Ammon's horn (tissue), 1 donor: ENCODE data around the gene C1orf210.

ENCODE experiments used
- DNase-seq: peaks from one replicate; pipeline ENCODE4 v3.0.0-alpha.2; 2016; ENCODE audit warnings: low spot score

Gene C1orf210

DNA sequence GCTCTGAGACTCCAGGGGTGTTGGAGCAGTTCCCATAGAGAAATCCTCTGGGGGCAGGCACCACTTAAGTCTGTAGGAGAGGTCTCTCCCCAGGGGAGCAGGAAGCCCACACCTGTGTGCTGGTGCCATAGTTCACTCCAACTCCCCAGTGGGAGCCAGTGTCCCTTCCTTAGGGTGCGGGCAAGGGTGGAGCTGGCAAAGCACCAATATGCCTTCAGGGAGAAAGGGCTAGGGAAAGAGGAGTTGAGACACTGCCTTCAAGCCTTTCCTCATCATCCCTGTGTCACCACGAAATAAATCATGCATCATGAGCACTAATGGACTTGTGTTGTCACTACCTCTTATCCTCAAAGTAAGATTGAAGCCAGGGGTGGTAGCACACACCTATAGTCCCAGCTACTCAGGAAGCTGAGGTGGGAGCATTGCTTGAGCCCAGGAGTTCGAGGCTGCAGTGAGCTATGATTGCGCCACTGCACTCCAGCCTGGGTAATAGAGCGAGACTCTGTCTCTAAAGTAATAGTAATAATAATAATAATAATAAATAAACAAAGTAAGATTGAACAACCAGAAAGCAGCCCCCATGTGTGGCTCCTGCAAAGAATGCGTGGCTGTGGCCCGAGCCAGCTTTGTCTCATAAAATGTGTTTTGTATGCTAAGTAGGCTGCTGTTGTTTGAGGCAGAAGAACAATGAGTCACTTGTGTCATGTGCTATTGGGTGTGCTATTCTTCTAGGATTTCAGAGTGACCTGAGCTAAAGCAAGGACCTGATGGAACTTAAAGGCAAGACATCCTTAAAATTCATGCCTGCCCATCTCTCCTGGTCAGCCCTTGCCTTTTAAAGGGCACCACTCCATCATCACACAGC, 8.7 kb upstream of the C1orf210 start:
- DNase-seq = peak; percentile 91

GRCh38 chr1:43293176-43293575, 7.8 kb upstream of the C1orf210 start:
- no peak for DNase-seq

- DNase-seq = no peak
Measured at GRCh38 chr1:43292679-43293078, 7.3 kb upstream of the C1orf210 start.

DNA sequence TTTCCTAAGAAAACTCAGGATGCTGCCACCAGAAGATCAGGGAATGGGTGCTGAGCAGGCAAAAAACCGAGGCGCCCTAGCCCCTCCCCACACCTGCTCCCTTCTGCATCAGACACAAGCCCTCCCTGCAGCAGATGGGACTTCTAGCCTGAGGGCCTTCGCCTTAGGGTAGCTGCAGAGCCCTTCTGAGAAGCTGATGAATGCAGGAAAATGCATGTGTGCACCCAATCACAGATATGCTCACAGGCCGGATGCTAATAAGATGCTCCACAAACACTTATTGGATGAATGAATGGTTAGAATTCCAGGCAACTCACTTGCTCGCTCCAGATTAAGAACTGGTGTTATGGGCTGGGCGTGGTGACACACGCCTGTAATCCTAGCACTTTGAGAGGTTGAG, 6.8 kb upstream of the C1orf210 start:
- DNase-seq = no peak

DNA sequence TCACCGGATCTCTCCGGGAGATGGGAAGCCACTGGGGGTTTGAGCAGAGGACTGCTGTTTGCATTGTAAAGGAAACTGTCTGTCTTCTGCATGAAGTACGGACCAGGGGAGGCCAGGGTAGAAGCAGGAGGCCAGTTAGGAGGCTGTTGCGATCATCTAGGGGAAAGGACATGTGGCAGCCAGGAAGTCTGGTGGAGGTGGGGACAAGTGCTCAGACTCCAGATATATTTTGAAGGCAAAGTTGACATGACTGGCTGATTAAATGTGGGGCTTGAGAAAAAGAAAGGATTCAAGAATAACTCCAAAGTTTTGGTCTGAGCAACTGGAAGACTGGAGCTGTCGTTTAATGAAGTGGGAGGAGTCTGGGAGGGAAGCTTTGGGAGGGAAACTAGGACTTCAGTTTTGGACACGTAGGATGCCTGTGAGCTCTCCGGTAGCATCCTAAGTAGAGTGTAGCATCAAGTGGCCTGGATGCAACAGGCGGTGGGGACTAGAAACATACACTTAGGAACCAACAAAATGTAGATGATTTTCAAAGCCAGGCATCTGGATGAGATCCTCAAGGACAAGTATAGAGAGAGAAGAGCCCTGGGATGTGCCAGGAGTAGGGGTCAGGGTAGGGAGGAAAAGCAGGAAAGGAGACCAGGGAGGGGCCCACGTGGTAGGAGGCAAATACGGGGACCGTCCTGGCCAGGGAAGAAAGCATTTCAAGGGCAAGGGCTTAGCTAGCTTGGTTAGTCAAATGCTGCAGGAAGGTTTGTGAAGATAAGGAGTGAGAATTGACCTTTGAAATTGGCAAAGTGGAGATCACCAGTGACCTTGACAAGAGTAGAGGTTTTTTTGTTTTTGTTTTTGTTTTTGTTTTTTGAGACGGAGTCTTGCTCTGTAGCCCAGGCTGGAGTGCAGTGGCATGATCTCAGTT, 3.7 kb upstream of the C1orf210 start:
- no peak for DNase-seq

DNA sequence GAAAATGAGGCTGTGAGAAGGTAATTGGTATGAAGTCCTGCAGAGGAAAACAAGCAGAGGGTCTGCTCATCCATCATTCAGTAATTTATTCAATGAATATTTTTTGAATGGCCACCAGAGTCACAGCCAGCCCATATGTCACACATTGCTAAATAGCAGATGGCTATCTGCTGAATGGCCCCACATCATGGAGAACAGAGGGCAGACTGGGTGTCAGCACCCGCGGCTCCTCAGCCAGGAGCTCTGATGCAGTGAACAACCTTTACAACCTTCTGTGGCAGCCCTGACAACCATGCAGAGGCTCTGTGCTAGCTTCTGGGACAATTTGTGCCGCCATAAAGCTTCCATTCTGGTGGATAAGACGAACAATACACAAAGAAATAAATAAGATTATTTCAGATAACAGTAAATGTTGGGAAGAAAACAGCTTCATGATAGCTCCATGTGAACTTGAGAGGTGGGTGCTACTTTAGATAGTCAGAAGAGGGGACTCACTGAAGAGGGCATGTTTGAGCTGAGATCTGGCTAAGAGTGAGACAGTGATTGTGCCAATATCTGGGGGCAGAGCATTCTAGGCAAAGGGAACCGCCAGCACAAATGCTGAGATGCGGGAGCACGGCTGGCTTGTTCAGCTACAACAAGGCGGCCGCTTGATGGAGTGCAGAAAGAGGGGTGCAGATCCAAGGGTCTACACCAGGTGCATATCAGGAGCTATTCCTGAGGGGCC, 2.8 kb upstream of the C1orf210 start:
- peak; percentile 65 for DNase-seq

GRCh38 chr1:43286533-43286932, 1.2 kb upstream of the C1orf210 start:
- no peak for DNase-seq

DNA sequence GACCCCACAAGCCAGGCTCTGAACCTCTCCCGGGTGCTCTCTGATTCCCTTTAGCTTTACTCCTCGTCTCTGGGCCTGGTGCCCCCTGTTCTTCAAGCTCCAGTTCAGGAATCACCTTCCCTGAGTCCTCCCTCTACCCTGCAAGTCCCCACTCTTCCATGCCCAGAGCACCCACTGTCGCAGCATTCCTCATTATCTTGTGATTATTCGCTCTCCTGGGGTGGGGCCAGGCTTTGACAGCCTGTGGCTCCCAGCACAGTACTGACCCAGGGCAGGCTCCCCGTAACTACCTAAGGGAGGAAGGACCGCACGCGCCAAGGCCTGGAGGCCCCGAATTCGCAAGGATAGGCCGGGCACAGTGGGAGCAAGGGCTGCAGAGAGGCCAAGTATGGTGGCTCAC, 734 bp upstream of the C1orf210 start:
- no peak for DNase-seq

- no peak for DNase-seq
Measured at GRCh38 chr1:43284546-43285110, 753 bp downstream of the C1orf210 start.

DNA sequence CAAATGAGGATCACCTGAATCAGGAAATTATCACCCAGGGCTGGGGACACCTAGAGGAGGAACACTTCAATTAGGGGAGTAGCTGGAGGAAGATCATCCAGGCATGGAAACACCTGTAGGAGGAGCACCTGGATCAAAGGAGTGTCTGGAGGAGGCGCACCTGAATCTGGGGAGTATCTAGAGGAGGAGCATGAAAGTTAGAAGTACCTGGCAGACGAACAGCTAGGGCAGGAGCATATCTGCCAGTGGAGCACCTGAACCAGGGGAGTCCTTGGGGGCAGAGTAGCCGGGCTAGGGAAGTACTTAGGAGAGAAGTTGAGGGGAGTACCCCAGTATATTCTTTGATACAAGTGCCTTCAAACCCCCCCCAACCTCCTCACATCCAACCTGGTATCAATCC, 1.3 kb downstream of the C1orf210 start:
- DNase-seq = no peak

GRCh38 chr1:43282220-43283195, 2.9 kb downstream of the C1orf210 start:
- peak; percentile 52 for DNase-seq

GRCh38 chr1:43280692-43281091, 4.7 kb downstream of the C1orf210 start:
- no peak for DNase-seq

DNA sequence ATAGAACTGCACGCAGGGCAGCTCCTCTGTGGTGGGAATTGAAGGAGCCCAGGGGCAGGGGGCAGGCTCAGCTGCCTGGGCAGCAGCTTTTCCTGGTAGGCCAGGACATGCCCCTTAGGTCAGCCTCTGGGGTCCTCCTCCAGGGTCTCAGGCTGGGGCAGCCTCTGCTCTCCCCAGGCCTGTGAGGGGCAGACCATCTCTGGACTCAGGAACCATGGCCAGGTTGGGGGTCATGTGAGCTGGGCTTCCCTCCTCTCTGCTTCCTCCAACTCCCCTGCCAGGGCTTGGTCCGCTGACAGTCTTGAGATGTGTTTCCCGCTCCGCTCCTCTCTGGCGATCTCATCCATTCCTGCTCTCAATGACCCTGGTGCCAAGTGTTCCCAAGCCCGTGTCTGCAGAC, 5.7 kb downstream of the C1orf210 start:
- no peak for DNase-seq

GRCh38 chr1:43279161-43279560, 6.2 kb downstream of the C1orf210 start:
- no peak for DNase-seq

DNA sequence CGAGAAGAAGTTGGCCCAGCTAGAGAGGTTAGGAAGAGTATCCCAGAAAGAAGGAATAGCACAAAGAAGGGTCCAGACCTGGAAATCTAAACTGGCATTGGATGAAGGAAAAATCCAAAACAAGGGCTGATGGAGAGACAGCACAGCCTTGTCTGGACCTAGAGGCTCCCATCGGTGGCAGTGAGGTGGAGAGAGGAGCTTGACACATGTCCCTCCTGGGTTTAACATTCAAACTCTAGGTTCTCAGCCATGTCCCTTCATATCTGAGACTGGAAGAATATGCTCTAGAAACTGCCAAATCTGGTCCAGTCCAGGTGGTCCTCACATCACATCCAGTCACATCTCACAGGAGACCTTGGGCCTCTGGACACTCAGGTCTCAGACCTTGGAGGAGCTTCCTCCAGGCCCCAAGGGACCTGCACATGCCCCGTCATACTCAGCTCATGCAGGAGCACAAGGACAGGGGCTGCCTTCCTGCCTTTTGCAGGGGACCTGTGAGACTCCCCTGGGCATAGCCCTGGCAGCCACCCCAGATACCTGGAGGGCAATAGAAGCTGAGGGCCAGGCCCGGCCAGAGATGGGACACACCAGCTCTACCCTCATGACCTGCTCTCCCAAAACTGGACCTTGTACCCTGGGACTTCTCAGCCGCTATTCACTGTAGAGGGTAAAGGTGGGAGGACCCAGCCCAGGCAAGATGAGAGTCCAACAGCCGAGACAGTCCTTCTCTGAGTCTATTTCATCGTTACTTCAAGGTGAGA, 8.1 kb downstream of the C1orf210 start:
- no peak for DNase-seq

- DNase-seq = no peak
Measured at GRCh38 chr1:43276673-43277072, 8.7 kb downstream of the C1orf210 start.

- no peak for DNase-seq
Measured at GRCh38 chr1:43275826-43276620, 9.4 kb downstream of the C1orf210 start.

DNA sequence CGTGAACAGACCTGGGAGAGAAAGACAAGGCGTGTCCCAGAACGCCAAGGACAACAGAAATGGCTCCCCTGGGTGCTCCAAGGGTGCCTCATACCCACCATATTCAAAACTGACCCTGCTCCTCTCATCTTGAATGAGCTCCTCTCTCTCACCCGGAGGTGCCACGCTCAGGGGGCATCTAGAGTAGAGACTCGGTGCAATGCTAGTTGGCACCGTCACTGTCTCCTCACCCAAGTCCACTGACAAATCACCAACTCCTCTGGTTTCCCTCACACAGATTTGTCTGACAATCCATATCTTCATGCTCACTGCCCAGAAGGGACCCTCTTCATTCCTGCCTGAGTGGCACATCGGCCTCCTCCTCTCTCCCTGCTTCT, 10.6 kb downstream of the C1orf210 start:
- DNase-seq = no peak

DNA sequence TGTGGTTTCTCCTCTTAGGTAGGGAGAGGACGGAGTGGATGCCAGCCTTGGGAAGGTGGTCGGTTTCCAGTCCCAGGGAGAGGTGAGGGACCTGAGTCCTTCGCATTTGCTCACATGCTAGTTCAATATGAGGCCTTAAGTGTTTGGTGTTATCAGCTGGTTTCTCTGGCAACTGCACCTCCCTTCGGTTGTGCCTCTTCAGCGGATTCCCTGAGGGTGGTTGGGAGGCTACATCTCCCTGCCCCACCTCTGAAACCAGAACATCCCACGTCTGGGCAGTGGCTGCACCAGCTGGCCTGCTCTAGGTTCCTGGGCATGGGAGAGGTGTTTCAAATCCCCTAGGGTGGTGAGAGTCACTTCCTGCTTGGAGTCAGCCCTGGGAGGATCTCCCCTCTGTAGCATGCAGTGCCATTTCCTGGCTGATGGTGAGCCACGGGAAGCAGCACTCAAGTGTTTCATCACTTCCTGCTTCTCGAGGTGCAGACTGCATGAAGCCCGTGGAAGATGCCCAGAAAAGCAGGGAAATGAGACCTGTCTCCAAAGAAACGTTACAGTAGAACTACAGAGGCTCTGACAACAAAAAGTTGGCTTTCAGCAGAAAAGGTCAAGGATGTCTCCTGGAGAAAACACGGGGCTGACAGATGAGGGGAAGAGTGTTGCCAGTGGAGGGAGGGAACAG, 11.1 kb downstream of the C1orf210 start:
- no peak for DNase-seq
